ENCODE measurements around the gene ADAMTSL1. TPM values are rescaled to one million over a fixed set of nuclear protein-coding genes. Genes with fewer than 3 reads are reported as not detected.

ADAMTSL1 gene
- total RNA-seq, 4 donors from 2014 or later: 0.32 to 2.3 (median 1.3) TPM

GRCh38 chr9:18452276-18452675 lies 21.7 kb upstream of the ADAMTSL1 start:
- no peak overlapping the region for H3K4me3 ChIP-seq
- H3K27me3 ChIP-seq: no peaks in the 10 kb centered on the region
- TF ChIP-seq POLR2AphosphoS5 (IDR thresholded peaks at IDR 0.05): no peak
- no peak for TF ChIP-seq CTCF (IDR thresholded peaks at IDR 0.05)
- no peak for TF ChIP-seq EP300 (IDR thresholded peaks at IDR 0.05)
- no peak for TF ChIP-seq POLR2A (IDR thresholded peaks at IDR 0.05)
- H3K27ac ChIP-seq: no peak overlapping the region
- 53% methylated on average over 2 of the region's 2 CpGs for WGBS
- peaks cover 5% of the 10 kb centered on the region for H3K4me1 ChIP-seq
- no peak for DNase-seq (ENCODE audit: low spot score in 2 of 2)
- no peaks in the 10 kb centered on the region for H3K9me3 ChIP-seq
- no peaks in the 10 kb centered on the region for H3K36me3 ChIP-seq

DNA sequence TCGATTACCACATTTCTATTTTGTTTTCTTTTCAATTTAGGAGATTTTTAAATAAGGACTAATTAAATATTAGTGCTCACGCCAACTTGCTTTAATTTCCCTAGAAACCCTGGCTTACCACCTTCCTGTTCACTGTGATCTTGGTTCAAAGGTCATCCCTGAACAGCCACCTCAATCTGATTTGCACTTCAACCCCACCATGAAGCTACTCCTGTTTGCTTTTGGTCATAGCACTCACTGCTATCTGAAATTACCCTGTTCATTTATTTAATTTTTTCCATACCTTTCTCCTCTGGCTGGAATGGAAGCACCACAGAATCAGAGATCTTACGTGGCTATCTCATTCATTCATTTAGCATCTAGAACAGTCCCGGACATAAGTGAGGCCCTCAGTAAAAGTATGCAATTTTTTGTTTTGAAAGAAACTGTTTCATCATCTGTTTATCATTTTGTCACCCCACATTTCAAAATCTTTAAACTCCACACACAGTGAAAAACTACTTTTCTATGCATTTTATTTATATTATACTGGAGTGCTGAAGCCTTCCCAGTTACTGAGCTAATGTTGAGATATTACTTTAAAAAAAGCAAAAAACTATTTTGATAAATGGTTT lies 17.2 kb upstream of the ADAMTSL1 start:
- WGBS: 87% methylated on average over 4 of the region's 4 CpGs
- Histone ChIP-seq H3K27ac (no peak overlapping the region), H3K36me3 (no peaks in the 10 kb centered on the region), H3K4me1 (peaks cover 18% of the 10 kb centered on the region), H3K27me3 (no peaks in the 10 kb centered on the region), H3K4me3 (no peak overlapping the region), H3K9me3 (no peaks in the 10 kb centered on the region)
- no peak for DNase-seq (ENCODE audit: low spot score in 2 of 2)
- no peak for TF ChIP-seq POLR2A (IDR thresholded peaks at IDR 0.05)
- TF ChIP-seq POLR2AphosphoS5 (IDR thresholded peaks at IDR 0.05): no peak
- no peak for TF ChIP-seq EP300 (IDR thresholded peaks at IDR 0.05)
- TF ChIP-seq CTCF (IDR thresholded peaks at IDR 0.05): no peak

DNA sequence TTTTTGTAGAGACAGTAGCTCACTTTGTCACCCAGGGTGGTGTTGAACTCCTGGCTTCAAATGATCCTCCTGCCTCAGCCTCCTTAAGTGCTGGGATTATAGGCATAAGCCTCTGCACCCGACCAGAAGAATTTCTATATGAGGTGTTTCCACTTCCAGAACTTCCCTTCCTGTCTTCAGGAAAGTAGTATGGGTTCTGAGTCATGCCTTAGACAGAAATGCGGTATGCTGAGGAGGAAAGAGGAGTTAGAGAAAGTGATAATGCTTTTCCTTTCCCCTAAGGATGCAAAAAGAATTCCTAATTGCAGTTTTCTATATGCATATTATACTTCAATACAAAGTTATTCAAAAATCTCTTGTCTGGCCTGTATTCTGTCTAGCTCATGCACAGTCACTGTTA lies 16.4 kb upstream of the ADAMTSL1 start:
- Histone ChIP-seq H3K9me3 (no peaks in the 10 kb centered on the region), H3K4me3 (no peak overlapping the region), H3K4me1 (peaks cover 18% of the 10 kb centered on the region), H3K36me3 (no peaks in the 10 kb centered on the region), H3K27ac (no peak overlapping the region), H3K27me3 (no peaks in the 10 kb centered on the region)
- TF ChIP-seq CTCF (IDR thresholded peaks at IDR 0.05): no peak
- TF ChIP-seq POLR2A (IDR thresholded peaks at IDR 0.05): no peak
- no peak for TF ChIP-seq POLR2AphosphoS5 (IDR thresholded peaks at IDR 0.05)
- no peak for TF ChIP-seq EP300 (IDR thresholded peaks at IDR 0.05)
- no peak for DNase-seq (ENCODE audit: low spot score in 2 of 2)
- WGBS: 79% methylated on average over 2 of the region's 2 CpGs

- WGBS: 24% methylated on average over 7 of the region's 7 CpGs
- Histone ChIP-seq H3K27ac (peak overlapping the region; percentile 67), H3K9me3 (no peaks in the 10 kb centered on the region), H3K36me3 (no peaks in the 10 kb centered on the region), H3K27me3 (no peaks in the 10 kb centered on the region), H3K4me3 (no peak overlapping the region), H3K4me1 (peaks cover 18% of the 10 kb centered on the region)
- TF ChIP-seq EP300 (IDR thresholded peaks at IDR 0.05) (no peak), CTCF (IDR thresholded peaks at IDR 0.05) (no peak), POLR2AphosphoS5 (IDR thresholded peaks at IDR 0.05) (no peak), POLR2A (IDR thresholded peaks at IDR 0.05) (no peak)
- no peak for DNase-seq (ENCODE audit: low spot score in 2 of 2)
Observed at GRCh38 chr9:18459962-18460584, 13.9 kb upstream of the ADAMTSL1 start.

DNA sequence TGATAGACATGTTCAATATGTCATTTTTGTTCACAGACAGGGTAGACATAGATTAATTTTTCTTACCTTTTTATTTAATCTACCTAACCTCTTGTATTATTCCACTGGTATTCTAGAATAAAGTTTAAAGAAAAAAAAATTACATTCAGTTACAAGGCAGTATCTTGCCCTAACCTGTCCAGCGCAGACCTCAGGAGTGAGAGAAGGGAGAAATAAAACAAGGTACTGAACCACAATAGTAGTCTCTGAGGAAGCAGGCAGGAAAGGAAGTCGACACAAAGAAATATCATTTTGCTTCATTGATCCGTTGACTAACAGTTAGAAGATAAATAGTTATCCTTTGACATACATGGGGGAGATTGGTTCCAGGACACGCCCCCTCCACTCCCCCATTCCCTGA lies 12.5 kb upstream of the ADAMTSL1 start:
- no peak for DNase-seq (ENCODE audit: low spot score in 2 of 2)
- H3K9me3 ChIP-seq: no peaks in the 10 kb centered on the region
- 71% methylated on average over 4 of the region's 4 CpGs for WGBS
- no peak for TF ChIP-seq POLR2AphosphoS5 (IDR thresholded peaks at IDR 0.05)
- TF ChIP-seq CTCF (IDR thresholded peaks at IDR 0.05): no peak
- no peak overlapping the region for H3K4me3 ChIP-seq
- no peaks in the 10 kb centered on the region for H3K27me3 ChIP-seq
- H3K36me3 ChIP-seq: no peaks in the 10 kb centered on the region
- H3K4me1 ChIP-seq: peaks cover 18% of the 10 kb centered on the region
- H3K27ac ChIP-seq: no peak overlapping the region

Data from suprapubic skin (tissue), 4 donors.